ENCODE data around the gene TMPRSS6. TPM values are rescaled to one million over a fixed set of nuclear protein-coding genes. Genes with fewer than 3 reads are reported as not detected.

TMPRSS6 gene
- total and polyA plus RNA-seq, 2 of the 13 experiments (the other 11 are each of a cell fraction or from before 2014, with no cell fraction given): 4.2 to 4.8 TPM

GRCh38 chr22:37109242-37109917, at the start of gene TMPRSS6 (continued):
- TF ChIP-seq ZNF574 (CRISPR knock-in tag; IDR thresholded peaks at IDR 0.05) (no peak), ARID3A (IDR thresholded peaks at IDR 0.05; ENCODE audit: low read depth, low read length) (no peak), ELF1 (CRISPR knock-in tag; IDR thresholded peaks at IDR 0.05) (0 out of 2 replicates have a peak, but pooled peaks have one; percentile 22), SATB2 (CRISPR knock-in tag; IDR thresholded peaks at IDR 0.05) (no peak), ZSCAN9 (CRISPR knock-in tag; IDR thresholded peaks at IDR 0.05; ENCODE audit: borderline replicate concordance) (0 out of 2 replicates have a peak, but pooled peaks have one; percentile 62), YY1 (IDR thresholded peaks at IDR 0.05; ENCODE audit: insufficient read depth, insufficient replicate concordance, low read depth, low read length) (no peak), MAFF (IDR thresholded peaks at IDR 0.05; ENCODE audit: low read depth, low read length) (no peak), HMG20B (CRISPR knock-in tag; conservative IDR thresholded peaks at IDR 0.05) (0 out of 2 replicates have a peak, but pooled peaks have one; percentile 21), ZNF430 (CRISPR knock-in tag; IDR thresholded peaks at IDR 0.05) (no peak), ZSCAN21 (CRISPR knock-in tag; IDR thresholded peaks at IDR 0.05; ENCODE audit: borderline replicate concordance) (peak; percentile 80), ZNF530 (CRISPR knock-in tag; IDR thresholded peaks at IDR 0.05; ENCODE audit: low read depth) (no peak), ZXDC (CRISPR knock-in tag; IDR thresholded peaks at IDR 0.05) (no peak), TERF1 (CRISPR knock-in tag; IDR thresholded peaks at IDR 0.05) (no peak), TAF1 (CRISPR knock-in tag; IDR thresholded peaks at IDR 0.05) (no peak), ZNF704 (CRISPR knock-in tag; IDR thresholded peaks at IDR 0.05; ENCODE audit: borderline replicate concordance) (no peak), MLX (CRISPR knock-in tag; IDR thresholded peaks at IDR 0.05) (peak; percentile 53; the same call in 1 of the 2 replicates), HIVEP1 (CRISPR knock-in tag; IDR thresholded peaks at IDR 0.05) (no peak), HOXD1 (CRISPR knock-in tag; IDR thresholded peaks at IDR 0.05) (no peak), ZNF101 (CRISPR knock-in tag; IDR thresholded peaks at IDR 0.05; ENCODE audit: borderline replicate concordance, low read depth) (no peak)
